ENCODE data around the gene PRDM16.

GRCh38 chr1:3398396-3399140, 329.6 kb downstream of the PRDM16 start:
- TF ChIP-seq CTCF (optimal IDR thresholded peaks at IDR 0.05 in 1 of 3, IDR thresholded peaks at IDR 0.05 in 1 of 3, conservative IDR thresholded peaks at IDR 0.05 in 1 of 3; ENCODE audit: extremely low read depth in 1 of 3, insufficient read depth in 2 of 3, low read length in 3 of 3) (no peak), EZH2 (IDR thresholded peaks at IDR 0.05; ENCODE audit: low read length) (no peak)
